ENCODE data around the gene FAM50A. TPM values are rescaled to one million over a fixed set of nuclear protein-coding genes. Genes with fewer than 3 reads are reported as not detected.

The FAM50A gene
- total RNA-seq, 1 experiment from 2014 or later, result 57.4 TPM

DNA sequence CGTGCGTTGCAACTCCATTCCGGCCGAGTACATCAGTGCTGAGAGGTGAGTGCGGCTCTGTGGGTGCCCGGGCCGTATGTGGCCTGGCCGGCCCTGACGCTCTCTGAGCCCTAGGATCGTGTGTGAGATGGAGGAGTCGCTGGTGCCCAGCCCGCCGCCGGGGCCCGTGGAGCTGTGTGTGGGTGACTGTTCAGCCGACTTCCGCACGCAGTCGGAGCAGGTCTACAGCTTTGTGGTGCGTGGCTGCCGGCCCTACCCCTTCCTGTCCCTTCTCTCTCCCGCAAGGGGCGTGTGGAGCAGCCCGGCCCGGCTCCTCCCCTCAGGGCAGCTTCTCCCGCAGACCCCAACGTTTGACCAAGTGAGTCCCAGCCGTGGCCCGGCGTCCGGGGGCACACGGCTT, 22.1 kb downstream of the FAM50A start:
- H3K79me1 ChIP-seq (ENCODE audit: insufficient read depth, low read depth, low read length, poor library complexity, severe bottlenecking), result no peaks in the 10 kb centered on the region
- no peaks in the 10 kb centered on the region for H3K4me1 ChIP-seq (ENCODE audit: insufficient read depth, low read length)
- no peak overlapping the region for H3T11ph ChIP-seq (ENCODE audit: low read length)
- H4K91ac ChIP-seq (ENCODE audit: insufficient read length, low read depth, low read length), result no peak overlapping the region
- H3K56ac ChIP-seq (ENCODE audit: insufficient read length, low read depth, low read length), result no peak overlapping the region
- no peak for DNase-seq
- H3K4me3 Mint-ChIP-seq, result no peak overlapping the region
- H4K5ac ChIP-seq (ENCODE audit: insufficient read length, low read depth, low read length), result no peak overlapping the region
- no peak overlapping the region for H2BK5ac ChIP-seq (ENCODE audit: insufficient read length, low read length)
- no peaks in the 10 kb centered on the region for H3K23me2 ChIP-seq (ENCODE audit: insufficient read length, low read depth, low read length, poor library complexity, severe bottlenecking)
- no peak overlapping the region for H3K23ac ChIP-seq (ENCODE audit: insufficient read length, low read depth, low read length)
- no peak overlapping the region for H3K14ac ChIP-seq (ENCODE audit: insufficient read depth, low read length)
- peaks cover 27% of the 10 kb centered on the region for H3K9me3 ChIP-seq (ENCODE audit: control insufficient read depth, low read depth, low read length)
- H3K4me1 Mint-ChIP-seq, result no peaks in the 10 kb centered on the region
- peaks cover 51 to 84% of the 10 kb centered on the region in 2 experiments for H3K9me3 Mint-ChIP-seq
- no peaks in the 10 kb centered on the region for H3K27me3 ChIP-seq (ENCODE audit: insufficient read depth, low read length)
- H3K27ac ChIP-seq (ENCODE audit: insufficient read length, low read depth, low read length), result no peak overlapping the region
- H3K9ac ChIP-seq (ENCODE audit: extremely low read depth, insufficient read length, low read length), result no peak overlapping the region
- peaks cover 22 to 57% (median 55%) of the 10 kb centered on the region in 3 experiments for H3K36me3 Mint-ChIP-seq (ENCODE audit: insufficient read depth in 1 of 3, low read depth in 3 of 3)
- H3K27me3 Mint-ChIP-seq (ENCODE audit: low read depth), result no peaks in the 10 kb centered on the region; the same call in 1 of the 2 replicates
- no peak overlapping the region for H3K4ac ChIP-seq (ENCODE audit: low read depth, low read length)
- no peak overlapping the region for H2BK120ac ChIP-seq (ENCODE audit: low read depth, low read length, poor library complexity, severe bottlenecking)
- no peaks in the 10 kb centered on the region for H3K79me2 ChIP-seq (ENCODE audit: insufficient read depth, low read length)
- WGBS (ENCODE audit: extremely low coverage, insufficient read length, low lambda C conversion rate), result no CpG with 5 or more reads among the region's 32 CpGs
- no peaks in the 10 kb centered on the region for H4K20me1 ChIP-seq (ENCODE audit: control insufficient read depth, insufficient read depth, insufficient read length)
- H3K27ac Mint-ChIP-seq, result no peak overlapping the region
- no peak overlapping the region for H2AK5ac ChIP-seq (ENCODE audit: insufficient read length, low read length)
- no peak overlapping the region for H3K4me2 ChIP-seq (ENCODE audit: insufficient read depth, insufficient read length, low read length)
- TF ChIP-seq, protein P1, sequence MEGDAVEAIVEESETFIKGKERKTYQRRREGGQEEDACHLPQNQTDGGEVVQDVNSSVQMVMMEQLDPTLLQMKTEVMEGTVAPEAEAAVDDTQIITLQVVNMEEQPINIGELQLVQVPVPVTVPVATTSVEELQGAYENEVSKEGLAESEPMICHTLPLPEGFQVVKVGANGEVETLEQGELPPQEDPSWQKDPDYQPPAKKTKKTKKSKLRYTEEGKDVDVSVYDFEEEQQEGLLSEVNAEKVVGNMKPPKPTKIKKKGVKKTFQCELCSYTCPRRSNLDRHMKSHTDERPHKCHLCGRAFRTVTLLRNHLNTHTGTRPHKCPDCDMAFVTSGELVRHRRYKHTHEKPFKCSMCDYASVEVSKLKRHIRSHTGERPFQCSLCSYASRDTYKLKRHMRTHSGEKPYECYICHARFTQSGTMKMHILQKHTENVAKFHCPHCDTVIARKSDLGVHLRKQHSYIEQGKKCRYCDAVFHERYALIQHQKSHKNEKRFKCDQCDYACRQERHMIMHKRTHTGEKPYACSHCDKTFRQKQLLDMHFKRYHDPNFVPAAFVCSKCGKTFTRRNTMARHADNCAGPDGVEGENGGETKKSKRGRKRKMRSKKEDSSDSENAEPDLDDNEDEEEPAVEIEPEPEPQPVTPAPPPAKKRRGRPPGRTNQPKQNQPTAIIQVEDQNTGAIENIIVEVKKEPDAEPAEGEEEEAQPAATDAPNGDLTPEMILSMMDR (conservative IDR thresholded peaks at IDR 0.05), result no peak
- H2BK15ac ChIP-seq (ENCODE audit: low read depth, low read length), result no peak overlapping the region
- H3K18ac ChIP-seq (ENCODE audit: insufficient read length, low read depth, low read length), result no peak overlapping the region
- no peak overlapping the region for H2BK12ac ChIP-seq (ENCODE audit: insufficient read length, low read depth, low read length)
- H4K8ac ChIP-seq (replicated peaks; ENCODE audit: insufficient read length, low read depth, low read length), result no peak overlapping the region
- no peak overlapping the region for H2AFZ ChIP-seq (ENCODE audit: low read length)
- no peak overlapping the region for H2BK20ac ChIP-seq (ENCODE audit: low read depth, low read length, poor library complexity, severe bottlenecking)
